HL-60 (cell line): ENCODE measurements around the gene TMEM101.
A peak's percentile ranks its signal among the peaks of the same experiment; 100 is the strongest.
"Not testable (repeated sequence)": the region's sequence is repeated elsewhere in the genome, so short reads cannot be mapped to it uniquely, and the experiment has no call there.

ENCODE experiments used
- DNase-seq, 2 experiments: peaks; one replicate each; pipeline ENCODE4 v3.0.0-alpha.2; 2010 to 2020; ENCODE audit warnings: low read depth in 1 of 2, low spot score in 1 of 2
- H3K27ac ChIP-seq: fragments of 250-450 bp; sonication (Bioruptor Pico); replicated peaks from 2 replicates; pipeline ENCODE4 v1.5.1; 2020; ENCODE audit warnings: mild to moderate bottlenecking, moderate library complexity
- H3K27me3 ChIP-seq: fragments of 250-450 bp; sonication (Bioruptor Pico); 2 replicates; pipeline ENCODE4 v1.5.1; 2021; ENCODE audit warnings: mild to moderate bottlenecking, moderate library complexity; ENCODE audit not compliant: insufficient read depth, poor library complexity, severe bottlenecking
- H3K4me3 ChIP-seq: replicated peaks from 2 replicates; pipeline ENCODE4 v1.5.1; 2011; ENCODE audit warnings: mild to moderate bottlenecking, control low read depth, low read length; ENCODE audit not compliant: insufficient read depth
- GABPA ChIP-seq: IDR thresholded peaks from 2 replicates; pipeline ENCODE4 v1.6.1; 2012; ENCODE audit warnings: low read depth
- POLR2AphosphoS5 ChIP-seq: IDR thresholded peaks from 2 replicates; pipeline ENCODE4 v1.6.1; 2012; ENCODE audit warnings: low read depth
- REST ChIP-seq: IDR thresholded peaks from 2 replicates; pipeline ENCODE4 v1.6.1; 2012; ENCODE audit warnings: low read depth; ENCODE audit not compliant: insufficient replicate concordance
- SPI1 ChIP-seq: IDR thresholded peaks from 2 replicates; pipeline ENCODE4 v1.6.1; 2012; ENCODE audit warnings: low read depth, mild to moderate bottlenecking, borderline replicate concordance
- TF ChIP-seq, protein P1 (sequence below): IDR thresholded peaks from one replicate; pipeline ENCODE4 v1.5.1; 2011; ENCODE audit warnings: low read length, control low read depth, inconsistent platforms; ENCODE audit not compliant: insufficient read depth

The TMEM101 gene

GRCh38 chr17:44000141-44000860 is 14.5 kb downstream of the TMEM101 start:
- peaks cover 31% of the 10 kb centered on the region for H3K27me3 ChIP-seq
- no peak for TF ChIP-seq GABPA
- DNase-seq: no peak
- no peak overlapping the region for H3K27ac ChIP-seq
- H3K4me3 ChIP-seq: no peak overlapping the region

DNA sequence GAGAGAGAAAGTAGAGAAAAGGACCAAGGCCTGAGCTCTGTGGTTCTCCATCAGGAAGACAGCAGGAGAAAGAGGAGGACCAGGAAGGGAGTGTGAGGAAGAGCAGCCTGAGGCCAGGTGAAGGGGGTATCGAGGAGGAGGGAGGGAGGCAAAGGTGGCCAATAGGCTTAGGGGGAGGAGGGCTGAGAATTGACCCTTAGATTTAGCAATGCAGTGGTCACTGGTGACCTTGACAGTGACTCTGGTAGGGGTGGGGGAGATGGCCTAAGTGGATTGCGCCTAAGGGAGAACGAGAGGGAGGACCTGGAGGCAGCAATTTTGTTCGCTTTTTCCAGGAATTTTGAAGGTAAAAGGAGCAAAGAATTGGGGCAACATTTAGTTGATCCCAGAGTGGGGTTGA is 15.7 kb downstream of the TMEM101 start:
- no peak overlapping the region for H3K27ac ChIP-seq
- TF ChIP-seq GABPA: no peak
- TF ChIP-seq, protein P1, sequence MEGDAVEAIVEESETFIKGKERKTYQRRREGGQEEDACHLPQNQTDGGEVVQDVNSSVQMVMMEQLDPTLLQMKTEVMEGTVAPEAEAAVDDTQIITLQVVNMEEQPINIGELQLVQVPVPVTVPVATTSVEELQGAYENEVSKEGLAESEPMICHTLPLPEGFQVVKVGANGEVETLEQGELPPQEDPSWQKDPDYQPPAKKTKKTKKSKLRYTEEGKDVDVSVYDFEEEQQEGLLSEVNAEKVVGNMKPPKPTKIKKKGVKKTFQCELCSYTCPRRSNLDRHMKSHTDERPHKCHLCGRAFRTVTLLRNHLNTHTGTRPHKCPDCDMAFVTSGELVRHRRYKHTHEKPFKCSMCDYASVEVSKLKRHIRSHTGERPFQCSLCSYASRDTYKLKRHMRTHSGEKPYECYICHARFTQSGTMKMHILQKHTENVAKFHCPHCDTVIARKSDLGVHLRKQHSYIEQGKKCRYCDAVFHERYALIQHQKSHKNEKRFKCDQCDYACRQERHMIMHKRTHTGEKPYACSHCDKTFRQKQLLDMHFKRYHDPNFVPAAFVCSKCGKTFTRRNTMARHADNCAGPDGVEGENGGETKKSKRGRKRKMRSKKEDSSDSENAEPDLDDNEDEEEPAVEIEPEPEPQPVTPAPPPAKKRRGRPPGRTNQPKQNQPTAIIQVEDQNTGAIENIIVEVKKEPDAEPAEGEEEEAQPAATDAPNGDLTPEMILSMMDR: no peak
- no peak for TF ChIP-seq SPI1
- no peak for TF ChIP-seq POLR2AphosphoS5
- no peak for TF ChIP-seq REST
- H3K27me3 ChIP-seq: peaks cover 35% of the 10 kb centered on the region
- H3K4me3 ChIP-seq: no peak overlapping the region
- no peak for DNase-seq

GRCh38 chr17:43998552-43998951 is 16.2 kb downstream of the TMEM101 start:
- DNase-seq: peak in 1 of 2 experiments; percentile 29
- Histone ChIP-seq H3K4me3 (no peak overlapping the region), H3K27me3 (peaks cover 37% of the 10 kb centered on the region), H3K27ac (no peak overlapping the region)
- no peak for TF ChIP-seq POLR2AphosphoS5
- no peak for TF ChIP-seq SPI1
- no peak for TF ChIP-seq GABPA
- TF ChIP-seq, protein P1: no peak
- no peak for TF ChIP-seq REST

- not testable (repeated sequence) for DNase-seq, H3K4me3 ChIP-seq, H3K27ac ChIP-seq
- peaks cover 35% of the 10 kb centered on the region for H3K27me3 ChIP-seq
These were observed 17.6 kb downstream of the TMEM101 start for GRCh38 chr17:43997180-43997579.

- Histone ChIP-seq H3K4me3 (no peak overlapping the region), H3K27ac (no peak overlapping the region), H3K27me3 (peaks cover 32% of the 10 kb centered on the region)
- DNase-seq: no peak
- TF ChIP-seq, protein P1: no peak
- TF ChIP-seq REST (no peak), SPI1 (no peak), POLR2AphosphoS5 (no peak), GABPA (no peak)
These were observed 19.7 kb downstream of the TMEM101 start for GRCh38 chr17:43995150-43995471.
